PC-3 (cell line): Measurements from ENCODE around the gene FOXP4. TPM values are rescaled to one million over a fixed set of nuclear protein-coding genes. Genes with fewer than 3 reads are reported as not detected.
A peak's percentile ranks its signal among the peaks of the same experiment; 100 is the strongest.

Source experiments
- ATAC-seq: fragments of 200-7000 bp; cut with Tn5 transposase; 2 replicates; pipeline ENCODE4 v1.9.1; 2020; ENCODE audit warnings: mild to moderate bottlenecking, moderate library complexity
- BruUV-seq: library from RNA; stranded (reverse); fragments of 400-500 nt; replicated peaks from 2 replicates; lab custom pipeline; 2021; lab: Mats Ljungman, UMichigan
- CTCF ChIA-PET: fragments of 300-600 bp; sonication (Branson Sonifier 250); formaldehyde crosslinking; loops from one replicate; lab custom pipeline; 2022; ENCODE audit warnings: antibody characterized with exemption; lab: Charles Lee
- POLR2A ChIA-PET: fragments of 300-600 bp; sonication (Branson Sonifier 250); formaldehyde crosslinking; loops from one replicate; lab custom pipeline; 2022; ENCODE audit warnings: antibody characterized with exemption; ENCODE audit not compliant: unreplicated experiment; lab: Charles Lee
- DNase-seq: peaks from one replicate; pipeline ENCODE4 v3.0.0-alpha.2; 2015
- H2AFZ ChIP-seq: fragments of 300-600 bp; sonication (generic); 2 replicates; pipeline ENCODE4 v1.6.0; 2016; ENCODE audit warnings: antibody characterized with exemption, low read length
- H3F3A ChIP-seq: fragments of 300-600 bp; sonication (generic); one replicate; pipeline ENCODE4 v1.6.0; 2017; ENCODE audit warnings: antibody characterized with exemption, low read length, control low read depth, mild to moderate bottlenecking; ENCODE audit not compliant: unreplicated experiment
- H3K27ac ChIP-seq: fragments of 300-600 bp; sonication (generic); 2 replicates; pipeline ENCODE4 v1.5.1; 2016; ENCODE audit warnings: mild to moderate bottlenecking, low read length
- H3K27me3 ChIP-seq: fragments of 300-600 bp; sonication (generic); 2 replicates; pipeline ENCODE4 v1.6.1; 2016; ENCODE audit warnings: low read length, mixed read lengths
- H3K36me3 ChIP-seq: fragments of 300-600 bp; sonication (generic); 2 replicates; pipeline ENCODE4 v1.6.1; 2016; ENCODE audit warnings: low read depth, mixed run types, low read length, mixed read lengths
- H3K4me1 ChIP-seq: fragments of 300-600 bp; sonication (generic); 2 replicates; pipeline ENCODE4 v1.5.1; 2016; ENCODE audit warnings: low read length; ENCODE audit not compliant: insufficient read depth
- H3K4me2 ChIP-seq: fragments of 300-600 bp; sonication (generic); 2 replicates; pipeline ENCODE4 v1.6.0; 2016; ENCODE audit warnings: low read length
- H3K4me3 ChIP-seq: fragments of 300-600 bp; sonication (generic); 2 replicates; pipeline ENCODE4 v1.5.1; 2016; ENCODE audit warnings: mild to moderate bottlenecking, low read length, mixed read lengths
- H3K79me2 ChIP-seq: fragments of 300-600 bp; sonication (generic); 2 replicates; pipeline ENCODE4 v1.6.1; 2017; ENCODE audit warnings: low read length, mixed read lengths
- H3K9ac ChIP-seq: fragments of 300-600 bp; sonication (generic); 2 replicates; pipeline ENCODE4 v1.6.0; 2016; ENCODE audit warnings: mild to moderate bottlenecking, low read length
- H3K9me2 ChIP-seq: fragments of 300-600 bp; sonication (generic); replicated peaks from 2 replicates; pipeline ENCODE4 v1.6.1; 2016; ENCODE audit warnings: mixed run types, low read length, mixed read lengths
- H3K9me3 ChIP-seq: fragments of 300-600 bp; sonication (generic); 2 replicates; pipeline ENCODE4 v1.6.1; 2016; ENCODE audit warnings: low read length, mixed read lengths
- H4K20me1 ChIP-seq: fragments of 300-600 bp; sonication (generic); 2 replicates; pipeline ENCODE4 v1.6.1; 2016; ENCODE audit warnings: low read length, mixed read lengths
- CTCF ChIP-seq: fragments of 300-600 bp; sonication (generic); conservative IDR thresholded peaks from 2 replicates; pipeline ENCODE4 v1.5.1; 2017; ENCODE audit warnings: antibody characterized with exemption, low read depth, mild to moderate bottlenecking, low read length
- EZH2 ChIP-seq: fragments of 300-600 bp; sonication (generic); IDR thresholded peaks from one replicate; pipeline ENCODE4 v1.6.1; 2017; ENCODE audit warnings: antibody characterized with exemption, mild to moderate bottlenecking, low read length; ENCODE audit not compliant: unreplicated experiment
- EZH2phosphoT487 ChIP-seq: fragments of 300-600 bp; sonication (generic); IDR thresholded peaks from 2 replicates; pipeline ENCODE4 v1.6.1; 2018; ENCODE audit warnings: mild to moderate bottlenecking, antibody characterized with exemption, low read length, borderline replicate concordance
- intact Hi-C: fragments of 100-400 bp; cut with micrococcal nuclease; formaldehyde crosslinking; loops from 2 replicates; pipeline ENCODE4 v1.9.0; 2023
- total RNA-seq: library from RNA; depleted of rRNA; stranded (reverse); fragments of >200 nt; gene quantifications from 2 replicates; pipeline ENCODE4 v1.2.3, GENCODE V29; 2014

The FOXP4 gene
- total RNA-seq, 1 experiment from 2014 or later, result 6.7 TPM

- no peak for DNase-seq
- Histone ChIP-seq H3K9me3 (no peaks in the 10 kb centered on the region), H3K9ac (no peak overlapping the region), H3F3A (no peaks in the 10 kb centered on the region), H3K4me2 (no peak overlapping the region), H3K36me3 (no peaks in the 10 kb centered on the region), H3K27me3 (no peaks in the 10 kb centered on the region), H3K4me1 (peaks cover 7% of the 10 kb centered on the region), H3K79me2 (peaks cover 19% of the 10 kb centered on the region), H4K20me1 (no peaks in the 10 kb centered on the region), H3K9me2 (no peaks in the 10 kb centered on the region), H3K4me3 (no peak overlapping the region), H2AFZ (no peak overlapping the region), H3K27ac (no peak overlapping the region)
- no peak for TF ChIP-seq EZH2phosphoT487
- no peak for TF ChIP-seq CTCF
- no peak for TF ChIP-seq EZH2
- intact Hi-C loops, result no loop called here
- ATAC-seq, result no peak
- BruUV-seq, result no TSS peak
- ChIA-PET POLR2A (no interaction called here), CTCF (no interaction called here)
Measured at GRCh38 chr6:41634657-41635056, 88.5 kb downstream of the FOXP4 start.

GRCh38 chr6:41635365-41635764, 89.2 kb downstream of the FOXP4 start:
- Histone ChIP-seq H2AFZ (no peak overlapping the region), H3F3A (no peaks in the 10 kb centered on the region), H3K9me3 (no peaks in the 10 kb centered on the region), H4K20me1 (no peaks in the 10 kb centered on the region), H3K27me3 (no peaks in the 10 kb centered on the region), H3K79me2 (peaks cover 19% of the 10 kb centered on the region), H3K27ac (no peak overlapping the region), H3K4me1 (peaks cover 7% of the 10 kb centered on the region), H3K4me3 (no peak overlapping the region), H3K36me3 (no peaks in the 10 kb centered on the region), H3K4me2 (no peak overlapping the region), H3K9ac (no peak overlapping the region), H3K9me2 (no peaks in the 10 kb centered on the region)
- ATAC-seq (no peak), DNase-seq (no peak)
- ChIA-PET CTCF (no interaction called here), POLR2A (no interaction called here)
- TF ChIP-seq EZH2 (no peak), CTCF (no peak), EZH2phosphoT487 (no peak)
- intact Hi-C loops, result no loop called here
- no TSS peak for BruUV-seq

GRCh38 chr6:41636833-41637193, 90.6 kb downstream of the FOXP4 start:
- Histone ChIP-seq H3K4me2 (peak overlapping the region; percentile 100), H3K79me2 (peaks cover 19% of the 10 kb centered on the region), H3K9me2 (no peaks in the 10 kb centered on the region), H3K27ac (peak overlapping the region; percentile 51), H4K20me1 (no peaks in the 10 kb centered on the region), H3K36me3 (no peaks in the 10 kb centered on the region), H3K27me3 (no peaks in the 10 kb centered on the region), H3K4me1 (peaks cover 7% of the 10 kb centered on the region), H3K9me3 (no peaks in the 10 kb centered on the region), H3K4me3 (peak overlapping the region; percentile 91), H3K9ac (peak overlapping the region; percentile 88), H2AFZ (peak overlapping the region; percentile 95), H3F3A (no peaks in the 10 kb centered on the region)
- POLR2A ChIA-PET, result interaction anchor here (0.6 kb wide), 2 partner anchors 34 to 144 kb away, joined by 3 to 6 read pairs; no protein-coding TSS in a partner anchor
- BruUV-seq, result no TSS peak
- intact Hi-C loops, result no loop called here
- DNase-seq, result peak; percentile 91
- ATAC-seq, result peak; percentile 94
- TF ChIP-seq EZH2phosphoT487 (no peak), CTCF (no peak), EZH2 (no peak)
- CTCF ChIA-PET, result interaction anchor here (0.9 to 1.0 kb wide), 2 partner anchors 34 to 149 kb away, joined by 3 read pairs; no protein-coding TSS in a partner anchor
